Small intestine (tissue), 7 donors: ENCODE results near the gene PRPF31. TPM values are rescaled to one million over a fixed set of nuclear protein-coding genes. Genes with fewer than 3 reads are reported as not detected.

ENCODE experiments used
- DNase-seq, 2 donors: peaks; one replicate each; pipeline versions ENCODE4 v3.0.0 to v3.0.0-alpha.2; 2013
- FAIRE-seq: peaks from 2 replicates; lab custom pipeline; 2012; peaks lifted over from hg19 to GRCh38; lab: Jason Lieb, UNC
- H3K27ac ChIP-seq, 3 donors: one replicate each; pipeline ENCODE4 v1.5.1; 2013; ENCODE audit warnings: low read length in 2 of 3, mild to moderate bottlenecking in 2 of 3, control low read depth in 1 of 3, inconsistent platforms in 1 of 3, low read depth in 1 of 3, moderate library complexity in 1 of 3
- H3K27me3 ChIP-seq, 3 donors: one replicate each; pipeline ENCODE4 v1.6.1; 2013; ENCODE audit warnings: low read length in 3 of 3, inconsistent platforms in 1 of 3; ENCODE audit not compliant: control insufficient read depth in 3 of 3, insufficient read depth in 3 of 3
- H3K36me3 ChIP-seq, 3 donors: one replicate each; pipeline ENCODE4 v1.6.1; 2013; ENCODE audit warnings: low read length in 3 of 3, inconsistent platforms in 1 of 3, low read depth in 1 of 3, mild to moderate bottlenecking in 1 of 3, moderate library complexity in 1 of 3; ENCODE audit not compliant: control insufficient read depth in 3 of 3, insufficient read depth in 2 of 3
- H3K4me1 ChIP-seq, 3 donors: one replicate each; pipeline ENCODE4 v1.6.1; 2013; ENCODE audit warnings: low read length in 2 of 3, inconsistent platforms in 1 of 3, low read depth in 1 of 3, mild to moderate bottlenecking in 1 of 3, moderate library complexity in 1 of 3; ENCODE audit not compliant: control insufficient read depth in 3 of 3, insufficient read depth in 2 of 3
- H3K4me3 ChIP-seq, 3 donors: one replicate each; pipeline ENCODE4 v1.5.1; 2013; ENCODE audit warnings: low read length in 3 of 3, control low read depth in 1 of 3, inconsistent platforms in 1 of 3, low read depth in 1 of 3, mild to moderate bottlenecking in 1 of 3, moderate library complexity in 1 of 3
- H3K9me3 ChIP-seq, 2 donors: one replicate each; pipeline ENCODE4 v1.6.1; 2013; ENCODE audit warnings: low read depth in 1 of 2, low read length in 1 of 2; ENCODE audit not compliant: control insufficient read depth in 2 of 2, insufficient read depth in 1 of 2
- WGBS, 3 donors: extraction: QIAGEN DNeasy Blood & Tissue Kit; methylation state at CpG; one replicate each; pipeline ENCODE4 v1.1.7; 2013; 5-methylcytosine and 5-hydroxymethylcytosine counted together
- polyA plus RNA-seq, 4 donors: library from polyadenylated mRNA; stranded (reverse) in 3 of 4; unstranded in 1 of 4; fragments of 200-250 nt in 3 of 4; fragments of 120-200 nt in 1 of 4; gene quantifications; one replicate each; pipeline versions ENCODE4 v1.2.1 to v1.2.3, GENCODE V29; 2013
- donor health status: healthy with polysubstance abuse.
- donor health status: control.
- donor health status: control.
- donor health status: Bipolar disorder and iron deficiency.
- donor health status: healthy.

PRPF31 gene
- polyA plus RNA-seq, 4 donors, result 44.3 to 57.0 (median 47.4) TPM

DNA sequence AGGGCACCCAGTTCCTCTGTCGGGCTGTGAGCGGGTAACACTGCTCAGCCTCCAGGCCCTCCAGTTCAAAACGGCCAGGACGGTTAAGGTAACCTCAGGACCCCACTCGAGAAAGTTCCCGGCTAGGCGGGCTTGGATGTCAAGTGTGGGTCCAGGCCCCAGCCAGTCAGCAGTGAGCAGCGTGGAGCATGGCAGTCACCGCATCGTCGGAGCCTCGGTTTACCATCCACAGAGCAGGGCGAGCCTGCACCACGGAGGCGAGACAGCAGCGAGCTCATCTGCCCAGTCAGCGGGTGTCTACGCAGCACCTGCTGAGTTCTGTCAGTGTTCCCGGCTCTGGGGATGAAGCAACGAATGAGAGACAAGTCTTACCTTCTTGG lies 14.1 kb downstream of the PRPF31 start:
- WGBS, 3 donors, result 97 to 98% (median 97%) methylated on average over 20 of the region's 20 CpGs
- no peaks in the 10 kb centered on the region for H3K27me3 ChIP-seq
- FAIRE-seq (no peak), DNase-seq (no peak)
- H3K4me1 ChIP-seq, result no peaks in the 10 kb centered on the region
- H3K4me3 ChIP-seq, result no peak overlapping the region
- H3K36me3 ChIP-seq, result peaks cover 20 to 75% (median 23%) of the 10 kb centered on the region in 3 donors
- no peaks in the 10 kb centered on the region for H3K9me3 ChIP-seq
- H3K27ac ChIP-seq, result no peak overlapping the region

DNA sequence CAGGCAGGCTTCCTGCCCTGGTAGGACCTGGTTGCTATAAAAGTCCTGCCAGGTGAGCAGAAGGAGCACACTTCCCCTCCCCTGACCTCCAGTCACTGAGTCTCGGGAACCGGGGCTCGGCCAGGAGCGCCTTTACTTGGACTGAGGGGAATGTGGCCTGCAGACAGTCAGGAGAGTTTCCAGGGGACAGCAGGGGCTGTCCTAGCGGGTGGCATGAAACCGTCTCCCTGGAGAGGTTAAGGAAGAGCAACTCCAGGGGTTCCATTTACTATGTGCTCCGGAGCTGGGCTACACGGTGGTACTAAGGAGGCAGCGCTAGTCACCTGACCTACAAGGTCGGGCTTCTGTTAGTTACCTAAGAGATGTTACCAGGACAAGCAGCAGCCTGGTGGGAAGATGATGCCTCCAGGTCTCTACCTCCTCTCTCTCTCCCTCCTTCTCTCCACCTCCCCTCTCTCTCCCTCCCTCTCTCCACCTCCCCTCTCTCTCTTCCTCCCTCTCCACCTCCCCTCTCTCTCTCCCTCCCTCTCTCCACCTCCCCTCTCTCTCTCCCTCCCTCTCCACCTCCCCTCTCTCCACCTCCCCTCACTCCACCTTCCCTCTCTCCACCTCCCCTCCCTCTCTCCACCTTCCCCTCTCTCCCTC lies 17.9 kb downstream of the PRPF31 start:
- DNase-seq, result no peak
- H3K27me3 ChIP-seq, result no peaks in the 10 kb centered on the region

DNA sequence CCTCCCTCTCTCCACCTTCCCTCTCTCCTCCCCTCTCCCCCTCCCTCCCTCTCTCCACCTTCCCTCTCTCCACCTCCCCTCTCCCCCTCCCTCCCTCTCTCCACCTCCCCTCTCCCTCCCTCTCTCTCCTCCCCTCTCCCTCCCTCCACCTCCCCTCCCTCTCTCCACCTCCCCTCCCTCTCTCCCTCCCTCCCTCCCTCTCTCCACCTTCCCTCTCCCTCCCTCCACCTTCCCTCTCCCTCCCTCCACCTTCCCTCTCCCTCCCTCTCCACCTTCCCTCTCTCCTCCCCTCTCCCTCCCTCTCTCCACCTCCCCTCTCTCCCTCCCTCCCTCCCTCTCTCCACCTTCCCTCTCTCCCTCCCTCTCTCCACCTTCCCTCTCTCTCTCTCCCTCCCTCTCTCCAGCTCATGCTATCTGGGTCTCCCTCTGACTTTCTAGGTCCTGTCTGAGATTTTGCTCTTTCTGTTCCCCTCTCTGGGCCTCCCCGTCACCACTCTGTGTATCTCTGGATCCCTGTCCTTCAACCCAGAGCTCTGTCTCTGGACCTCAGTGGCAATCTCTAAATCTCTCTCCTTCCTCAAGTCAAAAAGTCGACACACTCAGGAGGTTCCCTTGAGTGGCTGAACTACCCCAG lies 18.5 kb downstream of the PRPF31 start:
- Histone ChIP-seq H3K4me3 (no peak overlapping the region), H3K9me3 (no peaks in the 10 kb centered on the region), H3K27ac (no peak overlapping the region), H3K4me1 (peaks cover 0 to 7% (median 4%) of the 10 kb centered on the region in 3 donors), H3K36me3 (peaks cover 0 to 37% (median 4%) of the 10 kb centered on the region in 3 donors), H3K27me3 (no peaks in the 10 kb centered on the region)
- 59 to 75% (median 60%) methylated on average over 2 of the region's 2 CpGs for WGBS, 3 donors
- FAIRE-seq (no peak), DNase-seq (no peak)

More for the DNA sequence above, 17.9 kb downstream of the PRPF31 start:
- FAIRE-seq, result no peak
- no peaks in the 10 kb centered on the region for H3K9me3 ChIP-seq
- H3K4me1 ChIP-seq, result peaks cover 0 to under 1% (median 0%) of the 10 kb centered on the region in 3 donors
- no peak overlapping the region for H3K27ac ChIP-seq
- peaks cover 4 to 39% (median 8%) of the 10 kb centered on the region in 3 donors for H3K36me3 ChIP-seq
- no peak overlapping the region for H3K4me3 ChIP-seq
- WGBS, 3 donors, result 78 to 82% (median 80%) methylated on average over 10 of the region's 10 CpGs

DNA sequence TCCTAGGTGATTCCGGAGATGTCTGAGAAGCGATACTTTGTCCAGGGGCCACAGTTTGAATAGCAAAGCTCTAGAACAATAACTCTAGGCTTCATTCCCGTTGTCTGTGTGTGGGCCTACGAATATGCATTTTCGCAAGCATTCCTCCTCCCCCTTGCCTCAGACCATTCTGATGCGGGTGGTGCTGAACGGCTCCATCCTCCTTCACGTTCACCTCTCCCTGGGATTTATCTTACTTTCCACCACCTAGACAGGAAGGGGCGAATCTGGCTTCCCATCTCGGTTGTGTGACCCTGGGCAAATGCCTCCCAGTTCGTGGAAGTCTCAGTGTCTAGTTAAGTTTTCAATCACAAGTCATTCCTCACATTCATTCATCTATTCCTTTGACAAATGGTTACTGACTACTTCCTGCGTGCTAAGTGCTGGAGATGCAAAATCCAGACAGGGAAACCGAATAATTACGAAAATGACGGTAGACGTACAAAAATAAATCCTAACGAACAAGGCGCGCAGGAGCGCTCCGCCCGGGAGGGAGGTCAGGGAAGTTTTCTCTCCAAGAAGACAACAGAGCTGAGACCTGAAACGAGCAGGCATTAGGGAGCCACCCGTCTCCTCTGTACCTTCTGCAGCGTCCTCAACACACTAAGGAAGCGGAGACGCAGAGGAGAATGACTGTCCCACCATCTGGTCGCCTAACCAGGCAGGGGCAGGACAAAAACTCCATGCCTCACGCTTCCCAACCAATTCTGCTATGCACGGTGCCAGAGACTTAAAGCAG lies 20.7 kb downstream of the PRPF31 start:
- no peaks in the 10 kb centered on the region for H3K9me3 ChIP-seq
- DNase-seq (peak; percentile 19 to 25), FAIRE-seq (no peak)
- 2 to 4% (median 3%) methylated on average over 30 of the region's 30 CpGs for WGBS, 3 donors
- peak overlapping the region in 2 of 3 donors; percentile 46 for H3K4me3 ChIP-seq
- H3K4me1 ChIP-seq, result peaks cover 0 to 19% (median 6%) of the 10 kb centered on the region in 3 donors
- peak overlapping the region; percentile 5 to 55 (median 16) for H3K27ac ChIP-seq
- no peaks in the 10 kb centered on the region for H3K27me3 ChIP-seq
- peaks cover 0 to 42% (median 0%) of the 10 kb centered on the region in 3 donors for H3K36me3 ChIP-seq

DNA sequence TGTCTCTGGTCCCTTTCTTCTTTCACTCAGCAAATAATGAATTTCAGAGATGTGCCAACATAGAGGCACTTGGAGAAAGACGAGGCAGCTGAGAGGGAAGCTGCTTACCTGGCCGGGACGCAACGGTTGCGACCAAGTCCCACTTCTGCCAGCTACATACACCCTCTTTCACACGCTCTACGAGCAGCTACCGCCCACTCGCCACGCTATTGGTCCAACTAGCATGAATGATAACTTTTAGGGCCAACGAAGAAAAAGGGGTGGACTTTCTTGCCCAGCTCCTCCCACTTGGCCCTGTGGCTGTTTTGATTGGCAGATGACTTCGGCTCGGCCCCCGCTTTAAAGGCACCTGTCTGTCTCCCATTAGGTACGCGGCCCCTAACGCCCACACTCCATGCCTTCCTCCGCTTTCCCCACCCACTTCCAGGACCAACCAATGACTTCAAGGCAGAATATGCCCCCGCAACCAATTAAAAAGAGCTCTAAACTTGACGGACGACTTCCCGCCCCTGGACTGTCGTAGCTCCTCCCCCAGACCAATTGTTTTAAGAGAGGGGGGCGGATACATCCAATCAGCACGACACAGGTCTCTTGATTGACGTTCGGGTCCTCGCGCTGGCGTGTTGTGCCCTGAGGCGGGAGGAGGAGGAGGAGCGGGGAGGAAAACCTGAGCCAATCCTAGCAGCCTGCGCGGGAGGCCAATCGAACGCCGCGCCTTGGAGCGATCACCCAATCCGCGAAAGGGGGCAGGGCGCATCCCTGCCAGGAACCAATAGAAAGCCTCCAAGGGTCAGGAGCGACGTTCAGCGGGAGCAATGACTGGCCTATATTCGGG lies 21.5 kb downstream of the PRPF31 start:
- FAIRE-seq (peak; percentile 98), DNase-seq (peak; percentile 100)
- peak overlapping the region; percentile 5 to 55 (median 16) for H3K27ac ChIP-seq
- H3K27me3 ChIP-seq, result no peaks in the 10 kb centered on the region
- peak overlapping the region in 2 of 3 donors; percentile 83 to 100 for H3K4me3 ChIP-seq
- H3K9me3 ChIP-seq, result no peaks in the 10 kb centered on the region
- peaks cover 0 to 39% (median 0%) of the 10 kb centered on the region in 3 donors for H3K36me3 ChIP-seq
- H3K4me1 ChIP-seq, result peaks cover 0 to 25% (median 6%) of the 10 kb centered on the region in 3 donors
- WGBS, 3 donors, result 0 to 1% (median 0%) methylated on average over 45 to 46 of the region's 46 CpGs

DNA sequence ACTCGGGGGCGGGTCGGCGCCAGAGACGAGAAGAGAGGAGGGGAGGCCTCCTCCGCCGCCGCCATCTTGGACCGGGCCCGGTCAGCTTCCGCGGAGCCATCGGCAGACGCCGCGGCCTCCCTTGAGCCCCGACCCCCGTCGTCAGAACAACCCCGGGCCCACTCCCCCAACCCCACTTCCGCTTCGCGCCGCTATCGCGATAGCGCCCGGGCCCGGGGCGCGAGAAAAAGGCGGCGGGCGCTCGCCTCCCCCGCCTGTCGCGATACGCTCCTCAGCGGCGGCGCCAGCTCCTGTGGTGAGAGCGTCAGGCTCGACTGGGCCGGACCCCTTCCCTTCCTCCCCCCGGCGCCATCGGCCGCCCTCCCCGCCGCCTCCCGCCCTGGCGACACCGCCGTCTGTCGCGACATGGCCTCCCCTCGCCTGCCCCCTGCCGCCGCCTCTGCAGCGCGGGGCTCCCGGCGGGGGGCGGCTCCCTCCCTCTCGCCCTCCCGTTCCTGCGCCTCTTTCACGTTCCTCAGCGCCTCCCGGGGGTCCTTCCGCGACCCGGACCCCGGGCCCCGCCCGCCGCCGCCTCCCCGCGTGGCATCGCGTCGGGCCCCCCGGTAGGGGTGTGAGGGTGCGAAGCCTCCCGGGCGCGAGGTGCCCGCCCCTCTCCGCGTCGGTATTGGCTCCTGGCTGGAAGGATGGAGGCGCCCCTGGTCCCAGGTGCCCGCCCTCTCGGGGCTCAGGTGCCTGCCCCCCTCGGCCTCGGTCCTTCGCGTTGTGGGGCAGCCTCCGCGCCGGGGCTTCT lies 22.3 kb downstream of the PRPF31 start, which contains the start of gene CNOT3:
TSS of gene CNOT3 (plus strand) at position 64 of the 790 bp plus-strand sequence. CDS start 5,217 bp downstream, outside the sequence.
- Histone ChIP-seq H3K9me3 (no peaks in the 10 kb centered on the region), H3K36me3 (peaks cover 0 to 44% (median 2%) of the 10 kb centered on the region in 3 donors), H3K27ac (peak within 1 kb of the TSS; percentile 75 to 82 (median 76)), H3K4me3 (peak within 1 kb of the TSS; percentile 83 to 100 (median 97)), H3K4me1 (peaks cover 0 to 25% (median 6%) of the 10 kb centered on the region in 3 donors), H3K27me3 (no peaks in the 10 kb centered on the region)
- WGBS, 3 donors, result 0 to 1% (median 1%) methylated on average over 55 to 103 of the region's 103 CpGs
- FAIRE-seq (no peak), DNase-seq (peak in 1 of 2 donors; percentile 49)

DNA sequence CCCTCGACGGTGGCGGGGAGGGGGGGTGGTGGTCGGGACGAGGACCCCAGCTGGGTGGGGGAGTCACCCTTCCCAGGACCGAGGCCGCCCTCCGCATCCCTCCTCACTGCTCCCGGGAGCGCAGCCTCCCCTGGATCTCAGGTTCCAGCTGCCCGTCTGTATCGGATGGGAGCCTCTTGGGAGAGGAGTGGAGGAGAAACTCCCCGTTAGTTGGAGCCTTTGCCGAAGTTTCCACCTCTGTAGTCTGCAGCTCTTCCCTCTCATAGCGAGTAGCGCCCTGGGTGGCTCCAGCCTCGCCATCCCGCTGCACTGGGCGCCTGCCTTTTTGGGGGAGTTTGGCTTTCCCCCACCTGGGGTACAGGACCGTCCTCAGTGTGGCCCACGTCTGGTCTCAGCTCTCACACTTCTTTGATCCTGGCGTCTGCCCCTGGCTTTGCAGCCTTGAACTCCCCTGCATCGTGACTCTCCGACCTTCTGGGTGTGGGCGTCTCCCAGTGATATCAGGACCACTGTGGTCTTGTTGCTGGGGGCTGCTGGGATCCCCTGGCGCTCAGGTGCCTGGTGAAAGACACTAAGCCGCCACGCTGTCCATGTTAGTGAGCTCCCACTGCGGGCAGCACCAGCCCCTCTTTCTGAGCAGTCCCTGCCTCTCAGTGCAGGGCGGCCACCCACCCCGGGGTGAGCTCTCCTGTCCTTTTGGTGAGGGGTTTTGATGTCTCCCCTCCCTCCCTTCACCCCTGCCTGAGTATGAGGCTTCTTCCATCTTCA lies 23.1 kb downstream of the PRPF31 start:
- WGBS, 3 donors, result 22 to 26% (median 25%) methylated on average over 28 to 31 of the region's 31 CpGs
- DNase-seq, result no peak

More for the DNA sequence above, 23.1 kb downstream of the PRPF31 start:
- Histone ChIP-seq H3K4me1 (peaks cover 0 to 25% (median 6%) of the 10 kb centered on the region in 3 donors), H3K4me3 (peak overlapping the region; percentile 83 to 100 (median 97)), H3K27me3 (no peaks in the 10 kb centered on the region), H3K36me3 (peaks cover 0 to 46% (median 7%) of the 10 kb centered on the region in 3 donors), H3K27ac (no peak overlapping the region), H3K9me3 (no peaks in the 10 kb centered on the region)
- FAIRE-seq, result no peak
